ENCODE results near the gene KCNG3.
"Not testable (repeated sequence)": the region's sequence is repeated elsewhere in the genome, so short reads cannot be mapped to it uniquely, and the experiment has no call there.

Gene KCNG3

DNA sequence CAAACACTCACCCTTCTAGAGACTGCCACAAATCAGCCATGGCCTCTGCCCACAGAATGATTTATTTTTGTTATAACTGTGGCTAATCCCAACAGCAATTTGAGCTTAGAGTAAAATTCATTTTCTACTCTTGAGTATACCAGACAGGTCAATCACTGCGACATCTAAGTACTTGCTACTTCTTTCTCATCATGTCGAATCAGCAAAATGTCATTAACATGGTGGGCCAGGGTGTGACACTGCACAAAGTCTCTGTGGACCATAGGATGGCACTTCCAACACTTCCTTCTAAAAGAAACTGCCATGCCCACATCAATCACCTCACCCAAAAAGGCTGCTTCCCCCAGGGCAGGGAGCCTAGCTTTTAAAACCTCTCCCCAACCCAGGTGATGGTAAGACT lies 64.4 kb downstream of the KCNG3 start:
- DNase-seq: no peak

GRCh38 chr2:42425697-42426096 lies 68.1 kb downstream of the KCNG3 start:
- DNase-seq: no peak

- DNase-seq: no peak
Observed at GRCh38 chr2:42424033-42424432, 69.7 kb downstream of the KCNG3 start.

GRCh38 chr2:42421601-42422239 lies 72.1 kb downstream of the KCNG3 start:
- no peak for DNase-seq

DNA sequence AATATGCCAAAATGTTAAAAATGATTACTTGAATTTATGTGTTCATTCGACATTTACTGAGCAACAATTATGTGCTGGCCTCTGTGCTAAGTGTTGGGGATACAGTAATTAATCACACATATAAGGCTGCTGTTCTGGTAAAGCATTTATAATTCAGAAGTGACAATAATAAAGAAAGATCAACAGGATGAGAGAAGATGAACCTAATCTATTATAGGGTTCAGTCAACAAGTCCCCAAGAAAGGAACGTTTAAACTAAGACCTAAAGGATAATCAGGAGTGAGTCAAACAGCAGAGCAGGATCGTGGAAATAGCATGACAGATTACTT lies 72.7 kb downstream of the KCNG3 start:
- no peak for DNase-seq

- DNase-seq: no peak
Observed at GRCh38 chr2:42414648-42415047, 79.1 kb downstream of the KCNG3 start.

DNA sequence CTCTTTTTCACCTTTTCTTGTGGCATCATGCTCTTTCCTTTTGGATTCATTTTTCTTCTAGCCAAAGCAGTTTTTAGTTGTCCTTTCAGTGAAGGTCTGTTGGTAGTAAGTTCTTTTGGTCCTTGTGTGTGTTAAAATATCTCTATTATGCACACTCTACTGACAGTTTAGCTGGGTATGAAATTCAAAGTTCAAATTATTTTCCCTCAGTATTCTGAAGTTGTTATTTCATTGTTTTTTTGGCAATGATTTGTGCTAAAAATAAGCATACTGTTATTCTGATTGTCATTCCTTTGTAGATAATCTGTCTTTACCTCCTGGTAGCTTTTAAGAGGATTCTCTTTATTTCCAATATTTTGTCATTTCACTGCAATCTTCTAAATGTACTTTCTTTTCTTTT lies 79.6 kb downstream of the KCNG3 start:
- no peak for DNase-seq

DNA sequence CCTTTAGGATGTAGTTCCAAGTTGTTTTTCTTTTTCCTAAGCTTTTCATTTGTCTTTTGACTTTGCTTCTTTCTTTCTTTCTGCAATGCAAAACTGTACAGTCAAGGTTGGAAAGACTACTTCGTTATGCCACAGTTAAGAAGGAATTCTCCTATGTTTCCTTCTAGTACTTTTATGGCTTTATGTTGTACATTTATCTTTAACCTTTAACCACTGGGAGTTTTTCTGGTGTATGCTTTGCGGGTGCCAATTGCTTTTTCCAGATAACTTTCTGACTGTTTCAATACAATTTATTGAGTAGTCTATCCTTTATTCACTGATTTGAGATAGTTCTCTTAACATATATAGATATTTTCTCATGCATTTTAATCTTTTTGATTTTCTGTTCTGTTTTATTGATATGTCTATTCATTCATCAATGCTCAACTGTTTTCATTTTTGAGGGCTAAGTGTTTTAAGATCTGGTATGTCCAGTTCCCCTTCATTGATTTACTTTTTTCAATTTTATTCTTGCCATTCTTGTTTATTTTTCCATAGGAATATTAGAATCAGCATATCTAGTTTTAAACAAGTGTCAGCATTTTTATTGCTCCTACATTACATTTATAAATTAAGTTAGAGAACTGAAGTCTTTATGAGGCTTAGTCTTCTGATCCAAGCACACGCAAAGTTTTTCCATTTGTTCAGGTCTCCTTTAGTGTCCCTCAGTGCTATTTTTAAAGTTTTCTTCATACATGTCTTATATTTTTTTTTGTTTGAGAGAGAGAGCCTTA lies 82.9 kb downstream of the KCNG3 start:
- no peak for DNase-seq

- no peak for DNase-seq
Observed at GRCh38 chr2:42408009-42408408, 85.8 kb downstream of the KCNG3 start.

- DNase-seq: no peak
Observed at GRCh38 chr2:42407476-42407875, 86.3 kb downstream of the KCNG3 start.

DNA sequence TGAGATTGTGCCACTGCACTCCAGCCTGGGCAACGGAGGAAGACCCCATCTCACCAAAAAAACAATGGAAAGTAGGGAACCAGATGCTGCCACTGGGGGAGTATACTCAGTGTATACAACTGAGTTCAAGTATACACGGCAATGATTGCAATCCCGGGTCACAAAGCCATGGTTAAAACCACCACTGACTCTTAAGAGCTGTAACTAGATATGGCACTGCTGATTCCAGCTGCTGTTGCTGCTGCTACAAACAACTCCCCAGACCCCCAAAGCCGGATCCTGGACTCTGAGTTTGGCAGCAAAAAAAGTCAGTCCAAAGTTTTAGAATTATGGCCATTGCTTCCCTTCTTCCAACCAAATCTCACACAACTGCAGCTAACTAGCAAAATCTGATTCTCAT lies 89.1 kb downstream of the KCNG3 start:
- no peak for DNase-seq

DNA sequence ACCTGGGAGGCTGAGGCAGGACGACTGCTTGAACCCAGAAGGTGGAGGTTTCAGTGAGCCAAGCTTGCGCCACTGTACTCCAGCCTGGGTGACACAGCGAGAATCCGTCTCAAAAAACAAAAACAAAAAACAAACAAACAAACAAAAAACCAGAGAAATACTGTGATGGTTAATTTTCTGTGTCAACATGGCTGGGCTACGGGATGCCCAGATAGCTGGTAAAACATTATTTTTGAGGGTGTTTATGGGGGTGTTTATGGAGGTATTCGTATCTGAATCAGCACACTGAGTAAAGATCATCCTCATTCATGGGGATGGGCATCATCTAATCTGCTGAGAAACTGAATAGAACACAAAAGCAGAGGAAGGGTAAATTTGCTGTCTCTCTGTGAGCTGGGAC lies 92.0 kb downstream of the KCNG3 start:
- DNase-seq: no peak

DNA sequence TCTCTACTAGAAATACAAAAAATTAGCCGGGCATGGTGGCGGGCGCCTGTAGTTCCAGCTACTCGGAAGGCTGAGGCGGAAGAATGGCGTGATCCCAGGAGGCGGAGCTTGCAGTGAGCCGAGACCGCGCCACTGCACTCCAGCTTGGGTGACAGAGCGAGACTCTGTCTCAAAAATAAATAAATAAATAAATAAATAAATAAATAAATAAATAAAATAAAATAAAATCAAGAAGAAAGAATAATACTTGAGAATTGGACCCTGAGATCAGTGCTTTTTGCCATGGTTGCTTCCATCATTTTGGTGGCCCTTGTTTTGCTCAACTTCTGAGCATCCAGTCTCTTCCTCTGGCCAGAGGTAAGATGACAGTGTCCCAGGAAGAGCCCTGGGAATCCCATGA lies 95.7 kb downstream of the KCNG3 start:
- not testable (repeated sequence) for DNase-seq

- DNase-seq: peak; percentile 3
Observed at GRCh38 chr2:42393320-42393719, 100.5 kb downstream of the KCNG3 start.

- peak; percentile 19 for DNase-seq
Observed at GRCh38 chr2:42392191-42392590, 101.6 kb downstream of the KCNG3 start.
